Lung microvascular endothelial cell (primary cell): Measurements from ENCODE around the gene PGR. TPM values are rescaled to one million over a fixed set of nuclear protein-coding genes. Genes with fewer than 3 reads are reported as not detected.
"Not testable (repeated sequence)": the region's sequence is repeated elsewhere in the genome, so short reads cannot be mapped to it uniquely, and the experiment has no call there.

Experiments
- DNase-seq, 2 donors: peaks; one replicate each; pipeline versions ENCODE4 v3.0.0 to v3.0.0-alpha.2; 2010; ENCODE audit warnings: low read depth in 2 of 2
- total RNA-seq: library from RNA; depleted of rRNA; stranded (reverse); fragments of >200 nt; gene quantifications from 2 replicates; pipeline ENCODE4 v1.2.1, GENCODE V29; 2014

The PGR gene
- total RNA-seq, 1 donor from 2014 or later: not detected

DNA sequence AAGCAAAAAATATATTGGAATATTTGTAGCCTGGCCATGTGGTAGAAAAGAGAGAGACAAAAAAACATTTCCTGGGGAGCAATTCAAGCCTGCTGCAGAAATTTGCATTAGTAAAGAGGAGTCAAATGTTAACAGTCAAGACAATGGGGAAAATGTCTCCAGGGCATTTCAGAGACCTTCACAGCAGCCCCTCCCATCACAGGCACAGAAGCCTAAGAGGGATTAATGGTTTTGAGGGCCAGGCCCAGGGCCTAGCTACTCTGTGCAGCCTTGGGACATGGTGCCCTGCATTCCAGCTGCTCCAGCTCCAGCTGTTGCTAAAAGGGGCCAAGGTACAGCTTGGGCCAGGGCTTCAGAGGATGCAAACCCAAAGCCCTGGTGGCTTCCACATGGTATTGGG lies 46.8 kb downstream of the PGR start:
- DNase-seq: no peak

DNA sequence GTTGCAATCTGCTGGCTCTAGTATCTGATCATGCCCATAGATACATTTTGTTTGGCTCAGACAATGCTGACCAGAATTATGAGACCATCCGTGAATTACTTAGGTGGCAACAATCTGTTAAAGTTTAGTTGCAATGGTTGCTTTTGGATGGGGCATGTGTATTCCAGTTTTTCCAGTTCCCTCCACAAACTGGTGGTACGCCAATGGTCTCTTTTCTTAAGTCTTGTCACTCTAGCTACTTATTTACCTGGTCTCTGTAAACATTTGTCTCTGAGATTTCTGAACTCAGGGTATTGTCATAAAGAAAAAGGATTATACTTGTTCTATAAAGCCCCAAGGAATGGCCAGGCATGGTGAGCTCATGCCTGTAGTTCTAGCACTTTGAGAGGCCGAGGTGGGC lies 65.9 kb downstream of the PGR start:
- no peak for DNase-seq

DNA sequence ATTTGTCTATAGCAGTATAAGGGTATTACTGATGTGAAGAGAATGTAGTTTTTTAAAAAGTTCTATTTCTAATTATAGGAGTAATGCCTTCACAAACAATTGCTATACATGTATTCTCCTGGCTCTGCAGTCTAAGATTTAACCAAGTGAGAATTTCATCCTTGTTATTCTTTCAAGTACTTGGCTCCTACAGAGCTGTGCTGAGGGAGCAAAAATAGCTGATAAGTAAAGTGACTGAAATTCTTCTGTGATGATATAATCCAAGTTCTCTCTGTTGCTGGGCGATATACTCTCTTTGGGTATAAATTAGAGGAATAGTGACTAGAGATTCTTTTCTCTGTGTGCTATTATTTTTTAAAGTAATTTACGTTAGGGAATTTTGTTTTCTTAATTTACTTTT lies 68.0 kb downstream of the PGR start:
- no peak for DNase-seq

DNA sequence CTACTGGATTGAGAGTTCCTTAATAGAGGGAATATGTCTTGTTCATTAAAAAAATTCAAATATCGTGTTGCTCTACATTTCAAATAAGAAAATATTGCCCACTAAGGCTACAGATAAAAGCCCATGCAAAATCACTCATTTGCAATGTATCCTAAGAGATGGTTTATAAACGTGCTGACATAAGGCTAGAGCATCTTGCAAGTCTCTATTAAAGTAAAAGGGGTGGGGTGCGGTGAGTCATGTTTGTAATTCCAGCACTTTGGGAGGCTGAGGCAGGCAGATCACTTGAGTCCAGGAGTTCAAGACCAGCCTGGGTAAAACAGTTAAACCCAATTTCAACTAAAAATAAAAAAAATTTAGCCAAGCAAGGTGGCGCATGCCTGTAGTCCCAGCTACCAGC lies 70.3 kb downstream of the PGR start:
- DNase-seq: no peak

DNA sequence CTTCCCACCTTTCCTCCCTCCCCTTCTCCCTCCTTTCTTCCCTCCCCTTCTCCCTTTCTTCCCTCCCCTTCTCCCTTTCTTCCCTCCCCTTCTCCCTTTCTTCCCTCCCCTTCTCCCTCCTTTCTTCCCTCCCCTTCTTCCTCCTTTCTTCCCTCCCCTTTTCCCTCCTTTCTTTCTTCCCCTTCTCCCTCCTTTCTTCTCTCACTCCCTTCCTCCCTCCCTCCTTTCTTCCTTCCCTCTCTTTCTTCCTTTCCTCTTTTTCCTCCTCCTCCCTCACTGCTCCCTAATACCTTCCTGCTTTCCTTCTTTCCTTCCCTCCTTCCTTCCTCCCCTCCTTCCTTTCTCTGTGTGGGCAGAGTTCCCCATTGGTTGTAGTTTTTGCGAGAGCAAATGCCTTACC lies 76.1 kb downstream of the PGR start:
- DNase-seq: no peak

DNA sequence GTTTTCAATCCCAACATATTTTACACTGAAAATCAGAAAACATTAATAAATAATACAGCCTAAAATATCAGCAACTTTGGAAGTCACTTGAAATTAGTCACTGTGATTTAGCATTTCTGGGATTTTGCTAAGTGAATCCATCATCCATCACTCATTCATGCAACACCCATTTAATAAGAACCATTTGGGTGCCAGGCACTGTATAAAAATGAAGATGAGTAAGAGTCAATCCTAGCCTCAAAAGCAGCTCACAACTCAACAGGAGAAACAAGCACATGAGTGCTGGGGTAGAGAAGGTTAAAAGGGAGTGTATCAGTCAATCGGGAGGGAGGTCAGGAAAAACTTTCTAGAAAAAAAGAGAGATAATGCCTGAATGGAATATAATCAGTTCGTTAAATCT lies 77.9 kb downstream of the PGR start:
- DNase-seq: no peak

DNA sequence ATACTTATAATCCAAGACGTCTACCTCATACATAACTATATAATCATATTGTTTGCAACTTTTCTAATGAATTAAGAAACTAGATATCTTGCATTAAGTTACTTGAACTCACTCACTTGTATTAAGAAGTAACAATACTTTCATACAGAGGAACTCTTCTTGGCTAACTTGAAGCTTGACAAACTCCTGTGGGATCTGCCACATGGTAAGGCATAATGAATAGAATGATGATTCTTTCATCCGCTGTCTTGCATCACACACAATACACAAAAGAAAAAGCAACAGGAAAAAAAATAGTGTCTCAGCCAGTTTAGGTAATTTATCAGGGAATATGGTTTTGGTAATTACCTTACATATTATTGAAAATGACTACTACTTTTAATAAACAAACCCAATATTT lies 79.8 kb downstream of the PGR start:
- DNase-seq: no peak

DNA sequence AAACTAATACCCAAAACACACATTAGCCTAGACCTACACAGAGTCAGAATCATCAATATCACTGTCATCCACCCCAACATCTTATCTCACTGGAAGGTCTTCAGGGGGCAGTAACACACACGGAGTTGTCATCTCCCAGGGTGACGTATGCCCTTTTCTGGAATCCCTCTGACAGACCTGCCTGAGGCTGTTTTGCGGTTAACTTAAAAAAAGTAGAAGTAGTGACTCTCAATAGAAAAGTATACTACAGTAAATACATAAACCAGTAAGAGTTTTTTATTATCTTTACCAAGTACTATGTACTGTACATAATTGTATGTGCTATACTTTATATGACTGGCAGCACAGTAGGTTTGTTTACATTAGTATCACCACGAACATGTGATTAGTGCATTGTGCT lies 80.5 kb downstream of the PGR start:
- no peak for DNase-seq

DNA sequence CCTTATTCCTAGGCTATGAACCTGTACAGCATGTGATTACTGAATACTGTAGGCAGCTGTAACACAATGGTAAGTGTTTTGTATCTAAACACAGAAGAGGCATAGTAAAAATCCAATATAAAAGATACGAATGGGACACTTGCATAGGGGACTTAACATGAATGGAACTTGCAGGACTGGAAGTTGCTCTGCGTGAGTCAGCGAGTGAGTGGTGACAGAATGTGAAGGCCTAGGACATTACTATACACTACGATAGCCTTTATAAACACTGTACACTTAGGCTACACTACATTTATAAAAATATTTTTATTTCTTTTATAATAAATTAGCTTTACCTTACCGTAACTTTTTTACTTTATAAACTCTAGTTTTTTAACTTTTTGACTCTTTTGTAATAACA lies 81.1 kb downstream of the PGR start:
- DNase-seq: no peak

DNA sequence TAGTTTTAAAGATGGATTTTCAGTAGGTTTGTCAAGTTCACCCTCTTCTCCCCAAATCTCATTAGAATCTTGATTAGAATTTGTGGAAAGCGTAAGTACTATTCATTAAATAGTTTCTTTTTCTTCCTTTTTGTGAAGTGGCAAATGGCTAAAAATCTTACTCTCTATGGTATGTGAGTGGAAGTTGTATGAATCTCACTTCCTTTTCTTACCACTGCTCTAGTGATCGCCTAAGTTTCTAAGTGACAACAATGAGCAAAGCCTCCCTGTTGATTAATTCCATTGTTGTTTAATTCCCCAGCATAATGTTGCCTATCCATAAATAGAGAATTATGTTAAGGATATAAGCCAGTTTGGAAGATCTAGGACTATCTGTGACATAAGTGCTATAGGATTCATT lies 82.7 kb downstream of the PGR start:
- DNase-seq: no peak

DNA sequence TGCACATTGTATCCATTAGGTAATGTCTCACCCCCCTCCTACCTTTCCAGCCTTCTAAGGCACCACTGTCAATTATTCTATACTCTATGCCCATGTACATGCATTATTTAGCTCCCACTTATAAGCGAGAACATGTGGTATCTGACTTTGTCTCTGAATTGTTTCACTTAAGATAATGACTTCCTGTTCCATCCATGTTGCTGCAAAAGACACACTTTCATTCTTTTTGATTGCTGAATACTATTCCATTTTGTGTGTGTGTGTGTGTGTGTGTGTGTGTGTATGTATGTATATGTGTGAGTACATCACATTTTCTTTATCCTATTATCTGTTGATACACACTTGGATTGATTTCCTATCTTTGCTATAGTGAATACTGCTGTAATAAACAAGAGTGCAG lies 84.2 kb downstream of the PGR start:
- no peak for DNase-seq

DNA sequence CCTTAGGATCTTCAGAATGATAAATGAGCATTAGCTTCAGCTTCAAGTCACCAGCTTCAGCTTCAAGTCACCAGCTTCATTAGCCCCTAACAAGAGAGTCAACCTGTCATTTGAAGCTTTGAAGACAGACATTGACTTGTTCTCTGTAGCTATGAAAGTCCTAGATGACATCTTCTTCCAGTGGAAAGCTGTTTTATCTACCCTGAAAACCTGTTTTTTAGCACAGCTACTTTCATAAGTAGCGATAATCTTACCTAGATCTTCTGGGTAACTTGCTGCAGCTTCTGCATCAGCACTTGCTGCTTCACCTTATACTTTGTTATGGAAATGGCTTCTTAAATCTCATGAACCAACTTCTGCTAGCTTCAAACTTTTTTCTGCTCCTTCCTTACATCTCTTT lies 85.7 kb downstream of the PGR start:
- no peak for DNase-seq

DNA sequence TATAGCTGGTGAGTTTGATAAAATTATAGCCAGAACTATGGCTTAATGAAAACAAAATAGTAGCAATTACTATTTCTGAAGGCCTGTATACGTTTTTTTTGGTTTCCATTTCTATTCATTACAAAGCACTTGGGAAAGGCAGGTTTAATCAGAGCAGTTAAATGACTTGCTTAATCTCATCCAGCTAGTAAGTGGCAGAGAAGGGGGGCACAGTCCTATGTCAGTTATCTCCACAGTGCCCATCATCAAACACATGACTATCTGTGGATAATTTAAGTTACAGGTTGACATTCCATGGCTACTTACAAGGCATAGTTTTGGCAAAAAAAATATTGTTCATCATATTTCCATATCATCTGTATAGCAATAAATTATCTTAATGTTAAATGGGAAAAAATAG lies 93.7 kb downstream of the PGR start:
- no peak for DNase-seq

DNA sequence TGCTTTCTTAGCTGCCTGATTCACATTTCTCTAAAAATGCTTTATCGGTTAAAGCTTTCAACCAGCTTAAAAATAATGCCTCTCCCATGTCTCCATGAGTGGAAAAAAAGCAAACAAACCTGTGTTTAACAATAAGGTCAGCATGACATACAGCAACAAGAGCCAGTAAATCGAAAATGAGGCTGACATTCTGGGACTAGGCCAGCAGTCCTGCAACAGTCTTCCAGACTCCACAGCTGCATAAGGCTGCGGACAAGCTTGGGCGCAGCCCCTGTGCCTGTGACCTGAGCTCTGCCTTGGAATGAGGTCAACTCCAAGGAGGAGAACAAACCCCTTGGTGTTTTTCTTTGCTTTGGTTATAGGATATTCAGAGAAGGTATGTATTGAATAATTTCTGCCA lies 95.5 kb downstream of the PGR start:
- DNase-seq: no peak

DNA sequence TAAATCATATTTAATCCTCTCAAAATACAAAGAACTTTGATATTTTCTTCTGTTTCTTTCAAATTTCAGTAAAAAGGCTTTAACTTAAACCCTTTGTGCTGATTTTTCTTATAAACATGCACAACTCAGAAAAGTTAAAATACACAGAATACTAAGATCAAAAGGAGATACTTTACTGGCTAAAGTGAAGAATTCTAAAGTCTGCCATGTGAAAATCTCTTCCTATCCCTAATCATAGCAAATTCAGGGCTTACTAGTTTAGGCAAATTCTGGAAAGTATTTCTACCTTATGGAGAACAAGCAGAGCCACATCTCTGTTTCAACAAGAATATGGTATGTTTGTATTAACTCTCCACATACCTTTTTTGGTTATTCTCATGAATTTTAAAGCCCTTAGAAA lies 96.6 kb downstream of the PGR start:
- no peak for DNase-seq

DNA sequence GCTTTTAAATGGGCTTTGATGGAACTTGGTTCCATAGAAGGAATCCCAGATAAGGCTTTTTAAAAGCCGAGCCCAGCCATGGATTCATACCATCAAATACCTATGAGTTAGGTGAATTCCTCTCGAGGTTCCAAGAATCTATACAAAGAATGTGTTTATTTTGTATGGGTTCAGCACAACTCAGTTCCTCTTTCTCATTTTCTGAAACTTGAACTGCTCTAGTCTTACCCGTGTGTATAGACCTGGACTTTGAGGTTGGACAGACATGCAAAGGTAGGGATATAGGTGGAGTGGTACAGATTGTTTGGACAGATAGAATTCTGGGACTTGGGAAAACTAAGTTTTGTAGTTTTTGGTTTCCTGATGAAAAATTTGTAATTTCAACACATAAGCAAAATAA lies 97.9 kb downstream of the PGR start:
- no peak for DNase-seq

DNA sequence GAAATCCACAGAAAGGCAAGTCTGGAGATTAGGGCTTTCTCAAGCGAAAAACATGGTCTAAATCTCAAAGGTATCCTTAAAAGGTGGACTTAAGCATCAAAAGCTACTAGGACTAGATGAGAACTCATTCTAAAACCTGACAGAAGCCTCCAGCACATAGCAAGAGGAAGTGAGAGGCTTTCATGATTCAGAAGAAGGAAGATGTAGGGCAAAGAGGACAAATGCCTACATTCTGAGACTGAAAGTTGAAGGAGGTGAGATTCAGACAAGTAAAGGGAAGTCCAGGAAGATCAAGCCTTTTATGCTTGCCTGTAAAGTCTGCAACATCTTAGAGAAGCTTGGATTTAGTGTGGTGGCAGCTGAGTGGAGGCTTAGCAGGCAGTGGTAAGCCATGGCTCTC lies 98.9 kb downstream of the PGR start:
- no peak for DNase-seq

DNA sequence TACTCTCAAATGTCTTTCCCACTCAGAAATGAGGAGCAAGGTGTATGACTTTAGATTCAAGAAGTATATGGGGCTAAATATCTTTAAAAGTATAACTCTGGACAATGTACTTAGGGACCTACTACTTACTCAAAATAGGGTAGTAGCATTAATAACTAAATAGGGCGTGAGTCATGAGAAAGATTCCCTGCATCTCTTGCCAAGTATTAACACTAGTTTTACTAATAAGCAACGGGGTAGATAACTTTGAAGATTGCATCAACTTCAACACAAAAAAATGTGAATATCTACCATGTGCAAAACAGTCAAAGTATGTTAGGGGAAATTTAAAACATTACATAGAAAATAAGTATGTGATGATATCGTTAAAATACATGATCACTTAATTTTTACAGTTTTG lies 99.6 kb downstream of the PGR start:
- DNase-seq: no peak

DNA sequence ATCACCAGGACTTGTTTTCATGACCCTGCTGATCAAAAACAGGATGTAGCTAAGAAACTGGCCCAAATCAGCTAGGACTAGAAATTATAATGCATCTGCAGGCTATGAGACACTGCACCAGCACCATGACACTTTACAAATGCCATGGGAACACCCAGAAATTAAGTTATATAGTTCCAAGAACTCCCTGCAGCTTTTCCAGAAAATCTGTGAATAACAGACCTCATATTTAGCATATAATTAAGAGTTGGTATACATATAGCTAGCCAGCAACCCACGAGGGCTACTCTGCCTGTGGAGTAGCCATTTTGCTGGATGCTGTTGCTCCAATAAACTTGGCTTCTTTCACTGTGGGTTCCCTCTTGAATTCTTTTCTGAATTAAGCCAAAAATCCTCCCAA lies 101.0 kb downstream of the PGR start:
- DNase-seq: no peak

DNA sequence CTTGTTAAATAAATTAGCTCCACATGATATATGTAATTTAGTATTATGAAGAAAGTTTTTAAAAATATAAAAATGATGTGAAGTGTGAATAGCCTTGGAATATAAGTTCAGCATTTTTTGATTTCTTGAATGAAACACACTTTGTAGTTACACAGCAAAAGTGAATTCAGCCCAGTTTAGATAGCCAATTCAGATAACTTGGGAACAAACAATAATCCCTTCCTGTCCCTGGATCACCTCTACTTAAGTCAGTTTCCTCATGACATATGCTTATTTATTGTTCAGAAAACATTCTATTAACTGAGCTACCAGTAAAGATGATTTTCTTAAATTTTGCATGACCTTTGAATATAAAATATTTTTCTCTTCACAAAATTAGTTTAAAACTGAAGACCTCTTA lies 107.4 kb downstream of the PGR start:
- DNase-seq: peak in 1 of 2 donors; percentile 25

DNA sequence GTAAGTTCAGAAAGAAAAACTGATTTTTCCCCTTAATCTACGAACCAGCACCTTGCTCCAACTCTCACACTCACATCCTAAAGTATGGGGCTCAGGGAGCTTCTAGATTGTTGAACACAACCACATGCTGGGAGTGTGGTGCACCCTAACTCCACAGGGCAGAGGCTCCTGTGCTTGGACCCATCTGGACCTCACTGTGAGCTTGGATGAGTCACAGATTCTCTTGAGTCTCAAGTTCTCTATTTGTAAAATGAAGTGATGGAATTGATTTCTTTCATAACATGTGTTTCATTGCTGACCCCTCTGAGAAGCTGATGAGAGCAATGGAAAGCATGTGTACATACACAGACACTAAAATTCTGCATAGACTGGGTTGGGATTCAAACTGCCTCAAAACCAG lies 109.7 kb downstream of the PGR start:
- DNase-seq: no peak

DNA sequence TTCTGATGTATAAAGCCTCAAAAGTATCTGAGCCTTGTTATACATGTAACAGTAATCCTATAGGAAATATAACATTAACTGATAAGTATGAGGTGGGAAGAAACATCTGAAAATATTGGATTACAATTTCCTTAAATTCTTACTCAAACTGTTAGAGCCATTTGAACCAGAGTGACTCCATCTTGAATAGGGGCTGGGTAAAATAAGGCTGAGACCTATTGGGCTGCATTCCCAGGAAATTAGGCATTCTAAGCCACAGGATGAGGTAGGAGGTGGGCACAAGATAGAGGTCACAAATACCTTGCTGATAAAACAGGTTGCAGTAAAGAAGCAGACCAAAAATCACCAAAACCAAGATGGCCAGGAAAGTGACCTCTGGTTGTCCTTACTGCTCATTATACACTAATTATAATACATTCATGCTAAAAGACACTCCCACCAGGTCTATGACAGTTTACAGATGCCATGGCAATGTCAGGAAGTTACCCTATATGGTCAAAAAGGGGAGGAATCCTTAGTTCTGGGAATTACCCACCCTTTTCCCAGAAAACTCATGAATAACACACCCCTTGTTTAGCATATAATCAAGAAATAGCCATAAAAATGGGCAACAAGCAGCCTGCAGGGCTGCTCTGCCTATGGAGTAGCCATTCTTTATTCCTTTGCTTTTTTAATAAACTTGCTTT lies 114.9 kb downstream of the PGR start:
- no peak for DNase-seq

DNA sequence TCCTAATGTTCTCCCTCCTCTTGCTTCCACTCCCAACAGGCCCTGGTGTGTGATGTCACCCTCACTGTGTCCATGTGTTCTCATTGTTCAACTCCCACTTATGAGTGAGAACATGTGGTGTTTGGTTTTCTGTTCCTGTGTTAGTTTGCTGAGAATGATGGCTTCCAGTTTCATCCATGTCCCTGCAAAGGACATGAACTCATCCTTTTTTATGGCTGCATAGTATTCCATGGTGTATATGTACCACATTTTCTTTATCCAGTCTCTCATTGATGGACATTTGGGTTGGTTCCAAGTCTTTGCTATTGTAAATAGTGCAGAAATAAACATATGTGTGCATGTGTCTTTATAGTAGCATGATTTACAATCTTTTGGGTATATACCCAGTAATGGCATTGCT lies 115.9 kb downstream of the PGR start:
- not testable (repeated sequence) for DNase-seq

DNA sequence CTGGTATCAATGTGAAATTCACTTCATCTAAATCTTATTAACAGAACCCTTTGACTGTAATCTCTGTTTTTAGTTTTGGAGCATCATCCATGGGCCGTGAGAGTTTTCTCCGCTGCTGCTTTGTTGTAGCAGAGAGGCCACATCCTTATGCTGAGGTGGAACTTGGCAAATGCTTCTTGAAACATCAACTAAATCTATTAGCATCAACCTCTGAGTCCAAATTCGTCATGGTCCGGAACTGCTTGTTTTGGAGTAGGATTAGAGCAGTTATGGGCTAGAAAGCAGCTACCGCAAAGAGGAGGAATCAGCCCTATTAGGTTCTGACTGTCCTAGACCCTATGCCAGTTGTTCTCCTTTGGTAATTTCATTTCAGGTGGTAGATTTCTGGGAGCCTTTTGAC lies 117.7 kb downstream of the PGR start:
- DNase-seq: no peak
